Peyer's patch (tissue), 4 donors: ENCODE measurements around the gene ANKRD2. TPM values are rescaled to one million over a fixed set of nuclear protein-coding genes. Genes with fewer than 3 reads are reported as not detected.

ENCODE experiments used
- DNase-seq, 3 donors: peaks; one replicate each; pipeline ENCODE4 v3.0.0-alpha.2; 2017 to 2019
- H3K27ac ChIP-seq, 4 donors: fragments of 200-600 bp; sonication (generic); one replicate each; pipeline ENCODE4 v1.5.1; 2016 to 2019
- H3K27me3 ChIP-seq, 2 donors: fragments of 200-600 bp; sonication (generic); one replicate each; pipeline ENCODE4 v1.5.1; 2019
- H3K36me3 ChIP-seq, 3 donors: fragments of 200-600 bp; sonication (generic); one replicate each; pipeline ENCODE4 v1.5.1; 2016 to 2019
- H3K4me1 ChIP-seq, 4 donors: fragments of 200-600 bp; sonication (generic); one replicate each; pipeline ENCODE4 v1.5.1; 2016 to 2019
- H3K4me3 ChIP-seq, 4 donors: fragments of 200-600 bp; sonication (generic); 1 replicate in 3 of 4; 2 replicates in 1 of 4; pipeline ENCODE4 v1.5.1; 2016 to 2019; ENCODE audit warnings: mild to moderate bottlenecking in 1 of 4
- H3K9me3 ChIP-seq, 4 donors: fragments of 200-600 bp; sonication (generic); one replicate each; pipeline ENCODE4 v1.5.1; 2016 to 2019; ENCODE audit warnings: mild to moderate bottlenecking in 1 of 4
- CTCF ChIP-seq, 6 experiments: fragments of 450-650 bp in 4 of 6; fragments of 200-600 bp in 2 of 6; sonication (generic) in 1 of 6; IDR thresholded peaks; one replicate each; pipeline ENCODE4 v1.5.1; 2017 to 2019; ENCODE audit warnings: antibody characterized with exemption in 6 of 6, mild to moderate bottlenecking in 3 of 6, moderate library complexity in 1 of 6
- POLR2A ChIP-seq, 2 donors: fragments of 450-650 bp; IDR thresholded peaks; one replicate each; pipeline ENCODE4 v1.5.1; 2017; ENCODE audit warnings: antibody characterized with exemption in 2 of 2, mild to moderate bottlenecking in 2 of 2, moderate library complexity in 2 of 2
- total RNA-seq, 4 donors: library from RNA; depleted of rRNA; stranded (reverse); fragments of >200 nt; gene quantifications; one replicate each; pipeline ENCODE4 v1.1.0, GENCODE V29; 2016

The ANKRD2 gene
- total RNA-seq, 4 donors from 2014 or later, result not detected

DNA sequence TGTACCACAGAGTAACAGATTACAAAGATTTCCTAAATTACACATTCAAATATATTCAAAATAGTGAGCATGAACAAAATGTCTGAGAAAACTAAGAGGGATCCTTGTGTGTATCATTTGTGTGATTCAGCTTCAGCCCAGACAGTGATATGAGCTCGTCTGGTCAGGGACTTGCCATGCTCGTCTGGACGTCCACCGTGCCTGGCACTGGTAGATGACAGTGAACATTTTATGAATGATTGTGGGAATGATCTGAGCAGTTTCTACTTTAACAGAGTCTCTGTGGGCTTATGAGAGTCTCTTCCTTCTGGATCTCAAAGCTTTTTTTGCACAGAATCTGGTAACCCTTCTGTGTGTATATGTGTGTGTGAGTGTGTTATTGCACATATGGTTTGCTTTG, 34.2 kb upstream of the ANKRD2 start:
- TF ChIP-seq POLR2A (IDR thresholded peaks at IDR 0.05) (no peak), CTCF (IDR thresholded peaks at IDR 0.05) (no peak)
- Histone ChIP-seq H3K36me3 (no peaks in the 10 kb centered on the region), H3K27me3 (no peaks in the 10 kb centered on the region), H3K4me1 (peaks cover 0 to 16% (median 0%) of the 10 kb centered on the region in 4 donors), H3K4me3 (no peak overlapping the region), H3K27ac (no peak overlapping the region), H3K9me3 (no peaks in the 10 kb centered on the region)
- no peak for DNase-seq

DNA sequence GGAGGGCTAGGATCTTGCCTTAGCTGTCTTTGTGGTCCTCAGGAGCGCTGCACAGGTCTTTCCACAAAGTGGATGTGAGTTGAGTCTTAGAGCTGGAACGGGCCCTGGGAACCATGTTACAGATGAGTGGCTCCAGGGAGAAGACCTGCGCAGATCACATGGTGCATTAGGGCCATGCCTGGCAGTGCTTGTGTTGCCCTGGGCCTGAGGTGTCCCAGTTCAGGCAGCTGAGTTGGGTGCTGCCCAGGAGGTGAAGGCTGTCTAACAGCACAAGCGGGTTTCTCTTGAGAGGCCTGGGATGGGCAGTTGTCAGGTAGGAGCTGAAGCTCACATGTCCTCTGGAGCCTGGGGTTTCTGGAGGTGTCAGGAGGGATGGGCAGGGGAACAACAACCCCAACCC, 33.7 kb upstream of the ANKRD2 start:
- Histone ChIP-seq H3K27me3 (no peaks in the 10 kb centered on the region), H3K36me3 (no peaks in the 10 kb centered on the region), H3K4me1 (peaks cover 0 to 18% (median 0%) of the 10 kb centered on the region in 4 donors), H3K27ac (no peak overlapping the region), H3K9me3 (no peaks in the 10 kb centered on the region), H3K4me3 (no peak overlapping the region)
- no peak for DNase-seq
- TF ChIP-seq POLR2A (IDR thresholded peaks at IDR 0.05) (no peak), CTCF (IDR thresholded peaks at IDR 0.05) (no peak)

- Histone ChIP-seq H3K4me1 (peaks cover 0 to 18% (median 0%) of the 10 kb centered on the region in 4 donors), H3K36me3 (no peaks in the 10 kb centered on the region), H3K27ac (no peak overlapping the region), H3K9me3 (no peaks in the 10 kb centered on the region), H3K4me3 (no peak overlapping the region), H3K27me3 (no peaks in the 10 kb centered on the region)
- no peak for DNase-seq
- TF ChIP-seq POLR2A (IDR thresholded peaks at IDR 0.05) (no peak), CTCF (IDR thresholded peaks at IDR 0.05) (no peak)
Observed at GRCh38 chr10:97539523-97540200, 32.9 kb upstream of the ANKRD2 start.

- no peak overlapping the region for H3K27ac ChIP-seq
Observed at GRCh38 chr10:97540669-97541500, 31.7 kb upstream of the ANKRD2 start.

More at GRCh38 chr10:97540669-97541500, 31.7 kb upstream of the ANKRD2 start:
- TF ChIP-seq CTCF (IDR thresholded peaks at IDR 0.05) (no peak), POLR2A (IDR thresholded peaks at IDR 0.05) (no peak)
- no peak for DNase-seq
- Histone ChIP-seq H3K27me3 (no peaks in the 10 kb centered on the region), H3K4me1 (peaks cover 0 to 18% (median 0%) of the 10 kb centered on the region in 4 donors), H3K9me3 (no peaks in the 10 kb centered on the region), H3K4me3 (no peak overlapping the region), H3K36me3 (no peaks in the 10 kb centered on the region)
